Measurements from ENCODE around the gene CREB3L2.

Gene CREB3L2

GRCh38 chr7:137965942-137966640, 35.8 kb downstream of the CREB3L2 start:
- in situ Hi-C loops (cut with HindIII; ENCODE audit: low sequenced_read_pairs) = no loop called here
- peak; percentile 23 for TF ChIP-seq CTCF (IDR thresholded peaks at IDR 0.05; ENCODE audit: low read depth, low read length)
- no peak for DNase-seq (ENCODE audit: low read depth, low spot score)
- H3K4me3 ChIP-seq (ENCODE audit: low read depth, low read length) = no peak overlapping the region

GRCh38 chr7:137964824-137965545, 36.9 kb downstream of the CREB3L2 start:
- no peak overlapping the region for H3K4me3 ChIP-seq (ENCODE audit: low read depth, low read length)
- DNase-seq (ENCODE audit: low read depth, low spot score) = no peak
- in situ Hi-C loops (cut with HindIII; ENCODE audit: low sequenced_read_pairs) = no loop called here
- TF ChIP-seq CTCF (IDR thresholded peaks at IDR 0.05; ENCODE audit: low read depth, low read length) = no peak

- in situ Hi-C loops (cut with HindIII; ENCODE audit: low sequenced_read_pairs) = no loop called here
- no peak for DNase-seq (ENCODE audit: low read depth, low spot score)
- no peak for TF ChIP-seq CTCF (IDR thresholded peaks at IDR 0.05; ENCODE audit: low read depth, low read length)
- H3K4me3 ChIP-seq (ENCODE audit: low read depth, low read length) = no peak overlapping the region
Measured at GRCh38 chr7:137962875-137963507, 38.9 kb downstream of the CREB3L2 start.

- in situ Hi-C loops (cut with HindIII; ENCODE audit: low sequenced_read_pairs) = no loop called here
- DNase-seq (ENCODE audit: low read depth, low spot score) = no peak
- H3K4me3 ChIP-seq (ENCODE audit: low read depth, low read length) = no peak overlapping the region
- no peak for TF ChIP-seq CTCF (IDR thresholded peaks at IDR 0.05; ENCODE audit: low read depth, low read length)
Measured at GRCh38 chr7:137962491-137962874, 39.4 kb downstream of the CREB3L2 start.

GRCh38 chr7:137961200-137962177, 40.4 kb downstream of the CREB3L2 start:
- TF ChIP-seq CTCF (IDR thresholded peaks at IDR 0.05; ENCODE audit: low read depth, low read length) = no peak
- DNase-seq (ENCODE audit: low read depth, low spot score) = no peak
- H3K4me3 ChIP-seq (ENCODE audit: low read depth, low read length) = no peak overlapping the region
- in situ Hi-C loops (cut with HindIII; ENCODE audit: low sequenced_read_pairs) = no loop called here

- no peak overlapping the region for H3K4me3 ChIP-seq (ENCODE audit: low read depth, low read length)
- in situ Hi-C loops (cut with HindIII; ENCODE audit: low sequenced_read_pairs) = no loop called here
- TF ChIP-seq CTCF (IDR thresholded peaks at IDR 0.05; ENCODE audit: low read depth, low read length) = no peak
- DNase-seq (ENCODE audit: low read depth, low spot score) = no peak
Measured at GRCh38 chr7:137960020-137960419, 41.9 kb downstream of the CREB3L2 start.
